ENCODE measurements around the gene SRL. TPM values are rescaled to one million over a fixed set of nuclear protein-coding genes. Genes with fewer than 3 reads are reported as not detected.

Gene SRL
- total RNA-seq, result under 1 TPM; 0.14 to 0.17 TPM
- under 1 TPM; 0.17 to 0.22 TPM for polyA plus RNA-seq

DNA sequence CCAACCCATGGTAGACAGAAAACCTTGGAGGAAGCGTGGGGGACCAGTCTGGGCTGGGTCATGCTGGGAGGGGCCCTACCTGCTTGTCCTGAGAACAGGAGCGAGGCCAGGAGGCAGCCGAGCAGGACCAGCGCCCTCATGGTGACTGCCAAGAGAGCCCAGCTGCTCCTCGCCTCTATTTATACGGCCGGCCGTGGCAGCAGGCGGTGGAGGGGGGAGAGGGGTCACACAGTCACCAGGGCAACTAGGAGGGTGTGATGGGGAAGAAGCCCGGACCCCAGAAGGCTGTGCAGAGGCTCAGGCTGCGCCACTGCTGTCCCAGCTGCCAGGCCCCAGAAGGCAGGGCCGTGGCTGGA is at the start of gene SRL:
TSS of gene SRL (minus strand) at position 153 of the 356 bp plus-strand sequence. CDS start at position 140, 13 bp downstream.
- Histone ChIP-seq H3K4me3 (ENCODE audit: low read depth in 1 of 3, low read length in 3 of 3) (no peak within 1 kb of the TSS), H3K36me3 (ENCODE audit: control insufficient read depth in 4 of 4, insufficient read depth in 3 of 4, low read depth in 1 of 4, low read length in 3 of 4) (no peaks in the 10 kb centered on the region), H3K4me1 (ENCODE audit: control insufficient read depth in 4 of 4, insufficient read depth in 4 of 4, low read length in 3 of 4) (no peaks in the 10 kb centered on the region), H3K9ac (ENCODE audit: low read depth in 1 of 2, low read length in 2 of 2) (no peak within 1 kb of the TSS), H3K27ac (ENCODE audit: low read depth in 1 of 2, low read length in 2 of 2) (no peak within 1 kb of the TSS), H3K9me3 (ENCODE audit: control insufficient read depth in 4 of 4, low read length in 3 of 4) (no peaks in the 10 kb centered on the region), H3K27me3 (ENCODE audit: control insufficient read depth in 4 of 4, insufficient read depth in 4 of 4, low read length in 3 of 4) (no peaks in the 10 kb centered on the region)
- 86% methylated on average over 12 of the region's 12 CpGs for WGBS
- no peak for DNase-seq (ENCODE audit: low spot score)
- no peak for TF ChIP-seq NR2F2 (IDR thresholded peaks at IDR 0.05)
- TF ChIP-seq FOXA1 (IDR thresholded peaks at IDR 0.05), result no peak
- no peak for TF ChIP-seq RXRA (IDR thresholded peaks at IDR 0.05)
- TF ChIP-seq, protein P1, sequence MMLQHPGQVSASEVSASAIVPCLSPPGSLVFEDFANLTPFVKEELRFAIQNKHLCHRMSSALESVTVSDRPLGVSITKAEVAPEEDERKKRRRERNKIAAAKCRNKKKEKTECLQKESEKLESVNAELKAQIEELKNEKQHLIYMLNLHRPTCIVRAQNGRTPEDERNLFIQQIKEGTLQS (IDR thresholded peaks at IDR 0.05), result no peak
- no peak for TF ChIP-seq HNF4A (conservative IDR thresholded peaks at IDR 0.05)
- TF ChIP-seq, protein P2, sequence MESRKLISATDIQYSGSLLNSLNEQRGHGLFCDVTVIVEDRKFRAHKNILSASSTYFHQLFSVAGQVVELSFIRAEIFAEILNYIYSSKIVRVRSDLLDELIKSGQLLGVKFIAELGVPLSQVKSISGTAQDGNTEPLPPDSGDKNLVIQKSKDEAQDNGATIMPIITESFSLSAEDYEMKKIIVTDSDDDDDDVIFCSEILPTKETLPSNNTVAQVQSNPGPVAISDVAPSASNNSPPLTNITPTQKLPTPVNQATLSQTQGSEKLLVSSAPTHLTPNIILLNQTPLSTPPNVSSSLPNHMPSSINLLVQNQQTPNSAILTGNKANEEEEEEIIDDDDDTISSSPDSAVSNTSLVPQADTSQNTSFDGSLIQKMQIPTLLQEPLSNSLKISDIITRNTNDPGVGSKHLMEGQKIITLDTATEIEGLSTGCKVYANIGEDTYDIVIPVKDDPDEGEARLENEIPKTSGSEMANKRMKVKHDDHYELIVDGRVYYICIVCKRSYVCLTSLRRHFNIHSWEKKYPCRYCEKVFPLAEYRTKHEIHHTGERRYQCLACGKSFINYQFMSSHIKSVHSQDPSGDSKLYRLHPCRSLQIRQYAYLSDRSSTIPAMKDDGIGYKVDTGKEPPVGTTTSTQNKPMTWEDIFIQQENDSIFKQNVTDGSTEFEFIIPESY (IDR thresholded peaks at IDR 0.05), result no peak

DNA sequence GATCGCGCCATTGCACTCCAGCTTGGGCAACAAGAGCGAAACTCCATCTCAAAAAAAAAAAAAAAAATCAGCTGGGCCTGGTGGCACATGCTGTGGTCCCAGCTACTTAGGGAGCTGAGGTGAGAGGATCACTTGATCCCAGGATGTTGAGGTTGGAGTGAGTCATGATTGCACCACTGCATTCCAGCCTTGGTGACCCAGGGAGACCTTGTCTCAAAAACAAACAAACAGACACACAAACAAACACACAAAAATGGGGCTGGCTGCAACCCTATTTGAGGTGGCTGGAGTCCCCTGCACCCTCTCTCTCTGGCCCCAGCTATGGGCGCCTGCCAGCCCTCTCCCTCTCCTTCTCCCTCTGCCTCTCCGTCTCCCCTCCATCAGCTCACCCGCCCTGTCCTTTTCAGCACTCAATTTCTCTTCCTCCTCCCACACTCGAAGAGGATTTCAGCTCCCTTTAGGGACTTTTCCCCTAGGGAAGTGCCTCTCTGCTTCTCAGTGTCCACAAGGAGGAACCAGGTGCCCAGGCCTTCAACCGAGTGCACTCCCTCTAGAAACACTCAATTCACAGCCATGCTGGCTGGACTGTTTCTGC is 48.5 kb upstream of the SRL start:
- peaks cover 2 to 17% (median 7%) of the 10 kb centered on the region in 4 donors for H3K4me1 ChIP-seq (ENCODE audit: control insufficient read depth in 4 of 4, insufficient read depth in 4 of 4, low read length in 3 of 4)
- no peak for DNase-seq (ENCODE audit: low spot score)
- 82% methylated on average over 8 of the region's 8 CpGs for WGBS
- H3K9ac ChIP-seq (ENCODE audit: low read depth in 1 of 2, low read length in 2 of 2), result no peak overlapping the region
- H3K27me3 ChIP-seq (ENCODE audit: control insufficient read depth in 4 of 4, insufficient read depth in 4 of 4, low read length in 3 of 4), result no peaks in the 10 kb centered on the region
- H3K4me3 ChIP-seq (ENCODE audit: low read depth in 1 of 3, low read length in 3 of 3), result no peak overlapping the region
- TF ChIP-seq GABPA (IDR thresholded peaks at IDR 0.05 in 1 of 2, conservative IDR thresholded peaks at IDR 0.05 in 1 of 2), result no peak
- peak; percentile 90 to 96 for TF ChIP-seq JUND (IDR thresholded peaks at IDR 0.05)
- TF ChIP-seq, protein P3, sequence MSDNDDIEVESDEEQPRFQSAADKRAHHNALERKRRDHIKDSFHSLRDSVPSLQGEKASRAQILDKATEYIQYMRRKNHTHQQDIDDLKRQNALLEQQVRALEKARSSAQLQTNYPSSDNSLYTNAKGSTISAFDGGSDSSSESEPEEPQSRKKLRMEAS (IDR thresholded peaks at IDR 0.05), result no peak
- TF ChIP-seq SP1 (IDR thresholded peaks at IDR 0.05), result peak; percentile 8
- TF ChIP-seq, protein P4, sequence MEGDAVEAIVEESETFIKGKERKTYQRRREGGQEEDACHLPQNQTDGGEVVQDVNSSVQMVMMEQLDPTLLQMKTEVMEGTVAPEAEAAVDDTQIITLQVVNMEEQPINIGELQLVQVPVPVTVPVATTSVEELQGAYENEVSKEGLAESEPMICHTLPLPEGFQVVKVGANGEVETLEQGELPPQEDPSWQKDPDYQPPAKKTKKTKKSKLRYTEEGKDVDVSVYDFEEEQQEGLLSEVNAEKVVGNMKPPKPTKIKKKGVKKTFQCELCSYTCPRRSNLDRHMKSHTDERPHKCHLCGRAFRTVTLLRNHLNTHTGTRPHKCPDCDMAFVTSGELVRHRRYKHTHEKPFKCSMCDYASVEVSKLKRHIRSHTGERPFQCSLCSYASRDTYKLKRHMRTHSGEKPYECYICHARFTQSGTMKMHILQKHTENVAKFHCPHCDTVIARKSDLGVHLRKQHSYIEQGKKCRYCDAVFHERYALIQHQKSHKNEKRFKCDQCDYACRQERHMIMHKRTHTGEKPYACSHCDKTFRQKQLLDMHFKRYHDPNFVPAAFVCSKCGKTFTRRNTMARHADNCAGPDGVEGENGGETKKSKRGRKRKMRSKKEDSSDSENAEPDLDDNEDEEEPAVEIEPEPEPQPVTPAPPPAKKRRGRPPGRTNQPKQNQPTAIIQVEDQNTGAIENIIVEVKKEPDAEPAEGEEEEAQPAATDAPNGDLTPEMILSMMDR (IDR thresholded peaks at IDR 0.05; ENCODE audit: low read depth, low read length, missing input control), result no peak
- no peak for TF ChIP-seq NR2F2 (IDR thresholded peaks at IDR 0.05)
- TF ChIP-seq HNF4A (conservative IDR thresholded peaks at IDR 0.05), result peak in 1 of 2 donors; percentile 26
- TF ChIP-seq RXRA (IDR thresholded peaks at IDR 0.05), result peak; percentile 12 to 55
- TF ChIP-seq RAD21 (IDR thresholded peaks at IDR 0.05), result peak in 1 of 2 donors; percentile 20
- TF ChIP-seq, protein P5, sequence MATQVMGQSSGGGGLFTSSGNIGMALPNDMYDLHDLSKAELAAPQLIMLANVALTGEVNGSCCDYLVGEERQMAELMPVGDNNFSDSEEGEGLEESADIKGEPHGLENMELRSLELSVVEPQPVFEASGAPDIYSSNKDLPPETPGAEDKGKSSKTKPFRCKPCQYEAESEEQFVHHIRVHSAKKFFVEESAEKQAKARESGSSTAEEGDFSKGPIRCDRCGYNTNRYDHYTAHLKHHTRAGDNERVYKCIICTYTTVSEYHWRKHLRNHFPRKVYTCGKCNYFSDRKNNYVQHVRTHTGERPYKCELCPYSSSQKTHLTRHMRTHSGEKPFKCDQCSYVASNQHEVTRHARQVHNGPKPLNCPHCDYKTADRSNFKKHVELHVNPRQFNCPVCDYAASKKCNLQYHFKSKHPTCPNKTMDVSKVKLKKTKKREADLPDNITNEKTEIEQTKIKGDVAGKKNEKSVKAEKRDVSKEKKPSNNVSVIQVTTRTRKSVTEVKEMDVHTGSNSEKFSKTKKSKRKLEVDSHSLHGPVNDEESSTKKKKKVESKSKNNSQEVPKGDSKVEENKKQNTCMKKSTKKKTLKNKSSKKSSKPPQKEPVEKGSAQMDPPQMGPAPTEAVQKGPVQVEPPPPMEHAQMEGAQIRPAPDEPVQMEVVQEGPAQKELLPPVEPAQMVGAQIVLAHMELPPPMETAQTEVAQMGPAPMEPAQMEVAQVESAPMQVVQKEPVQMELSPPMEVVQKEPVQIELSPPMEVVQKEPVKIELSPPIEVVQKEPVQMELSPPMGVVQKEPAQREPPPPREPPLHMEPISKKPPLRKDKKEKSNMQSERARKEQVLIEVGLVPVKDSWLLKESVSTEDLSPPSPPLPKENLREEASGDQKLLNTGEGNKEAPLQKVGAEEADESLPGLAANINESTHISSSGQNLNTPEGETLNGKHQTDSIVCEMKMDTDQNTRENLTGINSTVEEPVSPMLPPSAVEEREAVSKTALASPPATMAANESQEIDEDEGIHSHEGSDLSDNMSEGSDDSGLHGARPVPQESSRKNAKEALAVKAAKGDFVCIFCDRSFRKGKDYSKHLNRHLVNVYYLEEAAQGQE (IDR thresholded peaks at IDR 0.05), result peak; percentile 27
- TF ChIP-seq TAF1 (conservative IDR thresholded peaks at IDR 0.05), result no peak
- TF ChIP-seq EGR1 (IDR thresholded peaks at IDR 0.05; ENCODE audit: low read depth in 2 of 2), result no peak
- TF ChIP-seq, protein P1 (IDR thresholded peaks at IDR 0.05), result peak; percentile 85
- no peak for TF ChIP-seq FOXA2 (IDR thresholded peaks at IDR 0.05)
- H3K27ac ChIP-seq (ENCODE audit: low read depth in 1 of 2, low read length in 2 of 2), result peak overlapping the region in 1 of 2 donors; percentile 19
- no peaks in the 10 kb centered on the region for H3K9me3 ChIP-seq (ENCODE audit: control insufficient read depth in 4 of 4, low read length in 3 of 4)
- no peaks in the 10 kb centered on the region for H3K36me3 ChIP-seq (ENCODE audit: control insufficient read depth in 4 of 4, insufficient read depth in 3 of 4, low read depth in 1 of 4, low read length in 3 of 4)

All from liver (tissue), 9 donors.